Stimulated activated memory B cell treated with anti-CD40 and anti-IgM and Interleukin-4, amounts not matched to agents 10 μg/mL and 1 μg/mL and 100 μg/mL, for 72 hours (primary cell): ENCODE results near the gene DBP.
"Not testable (repeated sequence)": the region's sequence is repeated elsewhere in the genome, so short reads cannot be mapped to it uniquely, and the experiment has no call there.

Experiments used
- ATAC-seq: fragments of 150-1000 bp; cut with Tn5 transposase; 2 replicates; pipeline ENCODE4 v1.10.0; 2021
- H3K27ac Mint-ChIP-seq: one replicate; pipeline ENCODE4 v1.8.0; 2022; ENCODE audit warnings: mild to moderate bottlenecking, mixed read lengths
- H3K27me3 Mint-ChIP-seq: one replicate; pipeline ENCODE4 v1.8.0; 2022; ENCODE audit warnings: mixed read lengths
- H3K36me3 Mint-ChIP-seq: one replicate; pipeline ENCODE4 v1.8.0; 2022; ENCODE audit warnings: mixed read lengths
- H3K4me1 Mint-ChIP-seq: one replicate; pipeline ENCODE4 v1.8.0; 2022; ENCODE audit warnings: mixed read lengths
- H3K4me3 Mint-ChIP-seq: one replicate; pipeline ENCODE4 v1.8.0; 2022; ENCODE audit warnings: mild to moderate bottlenecking, moderate library complexity, mixed read lengths
- H3K9me3 Mint-ChIP-seq: one replicate; pipeline ENCODE4 v1.8.0; 2022; ENCODE audit warnings: mixed read lengths

The DBP gene, protein sequence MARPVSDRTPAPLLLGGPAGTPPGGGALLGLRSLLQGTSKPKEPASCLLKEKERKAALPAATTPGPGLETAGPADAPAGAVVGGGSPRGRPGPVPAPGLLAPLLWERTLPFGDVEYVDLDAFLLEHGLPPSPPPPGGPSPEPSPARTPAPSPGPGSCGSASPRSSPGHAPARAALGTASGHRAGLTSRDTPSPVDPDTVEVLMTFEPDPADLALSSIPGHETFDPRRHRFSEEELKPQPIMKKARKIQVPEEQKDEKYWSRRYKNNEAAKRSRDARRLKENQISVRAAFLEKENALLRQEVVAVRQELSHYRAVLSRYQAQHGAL

DNA sequence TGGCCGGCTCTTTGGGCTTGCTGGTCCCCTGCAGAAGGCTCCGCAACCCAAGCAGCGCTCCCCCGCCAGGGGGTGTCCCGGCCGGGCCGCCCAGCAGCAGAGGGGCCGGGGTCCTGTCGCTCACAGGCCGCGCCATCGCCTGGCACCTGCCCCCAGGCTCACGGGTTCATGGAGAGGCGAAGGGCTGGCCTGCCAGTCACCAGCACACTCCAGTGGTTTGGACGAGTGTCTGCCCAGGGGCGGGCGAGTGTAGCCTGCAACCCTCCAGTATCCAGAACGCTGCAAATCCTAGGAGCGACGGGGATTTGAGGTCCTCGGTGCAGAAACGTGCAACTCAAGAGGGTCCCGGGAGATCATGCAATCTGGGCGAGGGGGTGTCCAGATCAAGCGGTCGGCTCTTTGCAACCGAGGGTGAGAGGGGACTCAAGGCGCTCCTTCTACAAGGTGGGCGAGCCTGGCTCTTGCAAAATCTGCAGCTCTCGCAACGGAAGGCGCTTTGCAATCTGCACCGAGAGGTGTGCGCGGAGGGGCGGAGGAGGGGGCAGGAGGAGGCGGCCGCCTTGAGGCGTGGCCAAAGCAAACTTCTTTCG, at the start of gene DBP:
DBP (minus strand) TSS at position 521 of the 590 bp plus-strand sequence; CDS start at position 136, 385 bp downstream.
- H3K36me3 Mint-ChIP-seq: peaks cover 7% of the 10 kb centered on the region
- no peak for ATAC-seq
- H3K9me3 Mint-ChIP-seq: peaks cover 4% of the 10 kb centered on the region
- H3K4me1 Mint-ChIP-seq: peaks cover 58% of the 10 kb centered on the region
- peak within 1 kb of the TSS; percentile 96 for H3K27ac Mint-ChIP-seq
- no peaks in the 10 kb centered on the region for H3K27me3 Mint-ChIP-seq
- peak within 1 kb of the TSS; percentile 89 for H3K4me3 Mint-ChIP-seq

DNA sequence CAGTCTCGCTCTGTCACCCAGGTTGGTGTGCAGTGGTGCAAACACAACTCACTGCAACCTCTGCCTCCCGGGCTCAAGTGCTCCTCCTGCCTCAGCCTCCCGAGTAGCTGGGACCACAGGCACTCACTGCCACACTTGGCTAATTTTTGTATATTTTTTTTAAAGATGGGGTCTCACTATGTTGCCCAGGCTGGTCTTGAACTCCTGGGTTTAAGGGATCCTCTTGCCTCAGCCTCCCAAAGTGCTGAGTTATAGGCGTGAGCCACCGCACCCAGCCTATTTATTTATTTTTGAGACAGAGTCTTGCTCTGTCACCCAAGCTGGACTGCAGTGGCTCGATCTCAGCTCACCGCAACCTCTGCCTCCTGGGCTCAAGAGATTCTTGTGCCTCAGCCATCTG, 49.5 kb upstream of the DBP start:
- not testable (repeated sequence) for H3K27ac Mint-ChIP-seq, H3K36me3 Mint-ChIP-seq, H3K4me1 Mint-ChIP-seq, H3K4me3 Mint-ChIP-seq, H3K27me3 Mint-ChIP-seq, ATAC-seq, H3K9me3 Mint-ChIP-seq

DNA sequence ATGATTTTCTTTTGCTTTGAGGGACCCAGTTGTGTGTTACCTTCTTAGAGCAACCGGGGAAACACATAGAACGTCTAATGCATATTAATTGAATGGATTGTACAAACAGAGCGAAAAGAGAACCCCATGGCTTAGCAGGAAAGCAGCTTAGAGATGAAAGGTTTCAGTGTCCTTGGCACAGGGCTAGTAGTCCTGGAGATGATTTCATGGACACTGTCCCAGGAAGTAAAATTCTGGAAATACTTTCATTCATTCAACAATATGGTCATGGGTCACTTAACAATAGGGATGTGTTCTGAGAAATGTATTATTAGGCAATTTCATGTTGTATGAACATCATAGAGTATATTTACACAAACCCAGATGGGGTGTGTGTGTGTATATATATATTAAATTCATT, 48.9 kb upstream of the DBP start:
- Mint-ChIP-seq H3K27me3 (no peaks in the 10 kb centered on the region), H3K4me3 (no peak overlapping the region), H3K36me3 (no peaks in the 10 kb centered on the region), H3K4me1 (no peaks in the 10 kb centered on the region), H3K9me3 (no peaks in the 10 kb centered on the region), H3K27ac (no peak overlapping the region)
- ATAC-seq: no peak

DNA sequence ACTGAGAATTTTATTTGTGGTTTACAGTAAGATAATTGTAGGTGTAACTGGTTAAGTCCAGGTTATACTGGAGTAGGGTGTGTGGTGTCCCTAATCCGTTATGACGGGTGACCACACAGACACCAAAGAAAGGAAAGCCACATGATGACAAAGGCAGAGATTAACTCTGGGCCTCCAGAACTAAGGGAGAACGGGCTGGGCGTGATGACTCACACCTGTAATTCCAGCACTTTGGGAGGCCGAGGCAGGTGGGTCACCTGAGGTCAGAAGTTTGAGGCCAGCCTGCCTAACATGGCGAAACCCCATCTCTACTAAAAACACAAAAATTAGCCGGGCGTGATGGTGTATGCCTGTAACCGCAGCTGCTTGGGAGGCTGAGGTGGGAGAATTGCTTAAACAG, 48.4 kb upstream of the DBP start:
- H3K9me3 Mint-ChIP-seq: no peaks in the 10 kb centered on the region
- no peaks in the 10 kb centered on the region for H3K36me3 Mint-ChIP-seq
- H3K27ac Mint-ChIP-seq: no peak overlapping the region
- H3K4me1 Mint-ChIP-seq: no peaks in the 10 kb centered on the region
- ATAC-seq: no peak
- H3K27me3 Mint-ChIP-seq: no peaks in the 10 kb centered on the region
- H3K4me3 Mint-ChIP-seq: no peak overlapping the region

DNA sequence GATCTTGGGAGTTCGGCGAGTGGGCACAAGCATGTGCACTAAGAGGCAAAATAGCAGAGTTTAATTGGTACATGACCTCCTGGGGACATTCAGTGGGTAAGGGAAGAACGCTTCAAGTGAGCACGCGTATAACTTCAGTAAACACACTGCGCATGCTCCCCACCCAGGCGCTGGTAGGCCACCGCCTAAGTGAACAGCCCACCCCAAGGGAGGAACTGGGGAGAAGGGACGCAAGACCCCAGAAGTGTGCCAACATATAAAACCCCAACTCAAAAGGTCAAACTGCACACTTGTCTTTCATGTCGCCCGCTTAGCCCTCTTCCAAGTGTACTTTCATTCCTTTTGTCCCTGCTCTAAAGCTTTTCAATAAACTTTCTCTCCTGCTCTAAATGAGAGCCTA, 46.2 kb upstream of the DBP start:
- Mint-ChIP-seq H3K4me3 (no peak overlapping the region), H3K4me1 (no peaks in the 10 kb centered on the region), H3K27me3 (no peaks in the 10 kb centered on the region), H3K36me3 (no peaks in the 10 kb centered on the region), H3K9me3 (no peaks in the 10 kb centered on the region), H3K27ac (no peak overlapping the region)
- ATAC-seq: no peak

DNA sequence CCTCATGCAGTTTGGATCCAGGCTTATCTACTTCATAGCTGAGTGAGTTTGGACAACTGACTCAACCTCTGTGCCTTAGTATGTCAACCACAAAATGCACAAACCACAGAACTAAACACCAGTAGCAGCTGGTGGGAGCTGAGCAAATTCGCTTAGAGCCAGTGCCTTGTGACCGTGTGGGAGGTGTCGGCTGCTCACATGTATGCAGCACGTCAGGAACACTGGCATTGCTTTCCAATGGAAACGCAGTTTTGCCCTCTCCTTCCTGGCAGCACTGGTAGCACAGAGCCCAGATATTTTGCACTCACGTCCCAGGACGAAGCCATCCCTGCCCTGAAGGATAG, 43.9 kb upstream of the DBP start:
- Mint-ChIP-seq H3K27me3 (no peaks in the 10 kb centered on the region), H3K36me3 (no peaks in the 10 kb centered on the region), H3K4me1 (no peaks in the 10 kb centered on the region), H3K4me3 (no peak overlapping the region), H3K9me3 (no peaks in the 10 kb centered on the region), H3K27ac (no peak overlapping the region)
- ATAC-seq: peak; percentile 39

DNA sequence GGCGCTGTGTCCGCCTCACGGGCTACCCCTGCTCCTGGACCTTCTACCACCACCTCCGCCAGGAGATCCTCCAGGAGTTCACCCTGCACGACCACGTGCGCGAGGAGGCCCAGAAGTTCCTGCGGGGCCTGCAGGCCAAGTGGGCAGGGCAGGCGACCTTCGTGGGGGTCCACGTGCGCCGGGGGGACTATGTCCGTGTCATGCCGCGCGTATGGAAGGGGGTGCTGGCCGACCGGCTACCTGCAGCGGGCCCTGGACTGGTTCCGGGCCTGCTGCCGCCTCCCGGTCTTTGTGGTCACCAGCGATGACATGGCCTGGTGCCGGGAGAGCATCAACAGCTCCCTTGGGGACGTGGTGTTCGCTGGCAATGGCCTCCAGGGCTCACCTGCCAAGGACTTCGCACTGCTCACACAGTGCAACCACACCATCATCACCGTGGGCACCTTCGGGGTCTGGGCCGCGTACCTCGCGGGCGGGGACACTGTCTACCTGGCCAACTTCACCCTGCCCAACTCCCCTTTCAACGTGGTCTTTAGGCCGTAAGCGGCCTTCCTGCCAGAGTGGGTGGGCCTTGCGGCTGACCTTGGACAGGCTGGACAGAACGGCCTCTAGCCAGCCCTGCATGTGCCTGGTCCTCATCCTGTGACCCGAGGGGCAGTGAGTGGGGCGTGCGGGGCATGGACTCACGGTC, 43.4 kb upstream of the DBP start:
- H3K4me1 Mint-ChIP-seq: peaks cover 2% of the 10 kb centered on the region
- no peak for ATAC-seq
- peaks cover 4% of the 10 kb centered on the region for H3K27me3 Mint-ChIP-seq

DNA sequence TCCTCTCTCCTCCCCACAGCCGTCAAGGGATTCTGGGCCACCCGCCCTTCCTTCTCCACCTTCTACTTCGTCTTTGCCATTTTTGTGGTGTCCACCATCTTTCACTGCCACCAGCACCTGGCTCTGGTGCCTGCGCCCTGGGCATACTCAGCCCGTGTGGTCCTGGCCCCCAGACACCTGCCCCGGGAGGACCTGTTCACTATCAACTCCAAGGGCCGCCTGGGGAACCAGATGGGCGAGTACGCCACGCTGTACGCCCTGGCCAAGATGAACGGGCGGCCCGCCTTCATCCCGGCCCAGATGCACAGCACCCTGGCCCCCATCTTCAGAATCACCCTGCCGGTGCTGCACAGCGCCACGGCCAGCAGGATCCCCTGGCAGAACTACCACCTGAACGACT, 42.8 kb upstream of the DBP start:
- not testable (repeated sequence) for H3K36me3 Mint-ChIP-seq, H3K27ac Mint-ChIP-seq, H3K4me1 Mint-ChIP-seq, H3K4me3 Mint-ChIP-seq, H3K27me3 Mint-ChIP-seq, H3K9me3 Mint-ChIP-seq, ATAC-seq

More for the DNA sequence above, 43.4 kb upstream of the DBP start:
- H3K36me3 Mint-ChIP-seq: no peaks in the 10 kb centered on the region
- no peak overlapping the region for H3K27ac Mint-ChIP-seq
- no peaks in the 10 kb centered on the region for H3K9me3 Mint-ChIP-seq
- H3K4me3 Mint-ChIP-seq: no peak overlapping the region

DNA sequence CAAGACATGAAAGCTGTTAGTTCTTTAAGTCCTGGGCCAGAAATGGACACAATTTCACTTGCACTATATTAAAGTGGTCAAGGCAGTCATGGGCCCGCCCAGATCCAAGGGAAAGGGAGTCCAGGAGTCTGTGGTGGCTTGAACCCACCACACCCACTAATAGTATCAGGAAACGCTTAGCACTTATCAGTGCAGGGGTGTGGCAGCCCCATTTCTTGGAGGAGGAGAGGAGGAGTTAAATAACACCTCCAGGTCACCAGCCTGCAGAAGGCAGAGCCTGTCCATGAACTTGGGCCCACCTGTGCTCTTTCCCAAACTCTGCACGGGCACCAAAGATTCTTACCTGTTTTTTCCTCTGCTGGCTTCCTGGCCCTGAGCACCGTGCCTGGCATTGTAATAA, 41.0 kb upstream of the DBP start:
- Mint-ChIP-seq H3K4me3 (no peak overlapping the region), H3K27me3 (peaks cover 22% of the 10 kb centered on the region), H3K36me3 (no peaks in the 10 kb centered on the region), H3K27ac (no peak overlapping the region), H3K9me3 (no peaks in the 10 kb centered on the region), H3K4me1 (peaks cover 10% of the 10 kb centered on the region)
- no peak for ATAC-seq

DNA sequence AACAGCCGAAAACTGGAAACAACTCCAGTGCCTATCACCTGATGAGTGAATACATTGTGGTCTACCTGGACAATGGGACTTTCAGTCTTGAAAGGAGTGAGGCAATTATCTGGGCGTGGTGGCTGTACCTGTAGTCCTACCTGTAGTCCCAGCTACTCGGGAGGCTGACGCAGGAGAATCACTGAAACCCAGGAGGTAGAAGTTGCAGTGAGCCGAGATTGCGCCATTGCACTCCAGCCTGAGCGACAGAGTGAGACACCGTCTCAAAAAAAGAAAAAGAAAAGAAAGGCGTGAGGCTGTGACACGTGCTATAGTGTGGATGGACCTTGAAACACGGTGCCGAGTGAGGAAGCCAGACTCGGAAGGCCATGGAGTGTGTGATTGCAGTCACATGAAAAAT, 39.7 kb upstream of the DBP start:
- Mint-ChIP-seq H3K27ac (no peak overlapping the region), H3K9me3 (no peaks in the 10 kb centered on the region), H3K36me3 (no peaks in the 10 kb centered on the region), H3K27me3 (peaks cover 22% of the 10 kb centered on the region), H3K4me3 (no peak overlapping the region), H3K4me1 (peaks cover 10% of the 10 kb centered on the region)
- no peak for ATAC-seq

DNA sequence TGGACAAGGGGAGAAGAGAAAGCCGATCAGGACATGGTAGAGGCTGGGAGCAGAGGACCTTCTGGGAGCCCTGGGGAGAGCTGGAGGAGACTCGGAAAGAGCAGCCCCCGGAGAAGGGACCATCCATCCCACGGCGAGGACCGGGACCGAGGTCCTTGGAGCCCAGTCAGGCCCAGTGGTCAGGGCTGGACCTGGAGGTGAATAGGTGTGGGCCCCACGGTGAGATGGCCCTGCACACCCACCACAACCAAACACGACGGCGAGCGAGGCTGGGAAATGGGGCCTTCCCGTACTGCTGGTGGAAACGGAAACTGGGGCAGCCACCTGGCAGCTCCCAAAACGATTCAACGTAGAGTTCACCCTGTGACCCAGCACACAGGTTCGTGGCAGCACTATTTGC, 39.3 kb upstream of the DBP start:
- H3K4me1 Mint-ChIP-seq: peaks cover 10% of the 10 kb centered on the region
- no peak for ATAC-seq
- peaks cover 22% of the 10 kb centered on the region for H3K27me3 Mint-ChIP-seq
- no peak overlapping the region for H3K27ac Mint-ChIP-seq
- H3K4me3 Mint-ChIP-seq: no peak overlapping the region
- H3K9me3 Mint-ChIP-seq: no peaks in the 10 kb centered on the region
- no peaks in the 10 kb centered on the region for H3K36me3 Mint-ChIP-seq

DNA sequence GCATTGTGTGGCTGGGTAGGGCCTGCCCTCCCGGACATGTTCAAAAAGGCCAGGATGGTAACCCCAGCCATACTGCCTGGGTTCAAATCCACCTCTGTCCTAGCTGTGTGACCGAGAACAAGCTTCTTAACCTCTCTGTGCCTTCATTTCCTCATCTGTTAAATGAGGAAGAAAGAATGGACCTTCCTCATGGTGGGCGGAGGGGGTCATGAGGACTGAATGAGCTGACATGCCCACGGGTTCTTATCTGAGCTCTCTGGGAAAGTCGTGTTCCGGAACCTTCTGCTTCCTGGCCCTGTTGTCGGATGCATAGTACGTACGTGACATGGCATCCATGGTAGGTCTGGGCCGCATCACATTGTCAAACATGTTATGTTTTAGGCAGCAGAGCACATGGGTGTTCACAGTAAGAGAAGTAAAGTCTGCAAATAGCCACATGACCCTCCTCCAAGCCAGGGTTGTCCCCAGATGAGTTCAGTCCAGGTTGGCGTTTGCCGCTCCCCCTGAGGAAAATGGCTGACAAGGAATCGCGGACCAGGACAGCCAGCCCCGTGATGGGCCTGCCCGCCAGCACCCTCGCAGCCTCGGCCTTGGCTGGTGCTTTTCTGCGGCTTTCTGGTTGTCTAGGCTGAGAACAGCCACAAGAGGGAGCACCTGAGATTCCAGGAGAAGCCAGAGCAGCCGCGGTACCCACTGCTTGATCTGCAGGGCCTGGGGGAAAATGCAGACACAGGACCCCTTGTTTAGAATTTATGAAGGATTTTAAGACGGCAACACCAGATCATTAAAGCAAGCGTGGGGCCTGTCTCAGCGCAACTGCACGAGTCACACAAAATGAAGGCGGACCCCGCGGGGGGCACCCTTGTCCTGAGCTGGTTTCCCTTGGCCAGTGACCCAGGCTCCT, 38.0 kb upstream of the DBP start:
- peaks cover 10% of the 10 kb centered on the region for H3K4me1 Mint-ChIP-seq
- H3K36me3 Mint-ChIP-seq: no peaks in the 10 kb centered on the region
- ATAC-seq: peak; percentile 76
- peak overlapping the region; percentile 23 for H3K4me3 Mint-ChIP-seq
- H3K27me3 Mint-ChIP-seq: peaks cover 22% of the 10 kb centered on the region
- no peaks in the 10 kb centered on the region for H3K9me3 Mint-ChIP-seq
- H3K27ac Mint-ChIP-seq: peak overlapping the region; percentile 17

DNA sequence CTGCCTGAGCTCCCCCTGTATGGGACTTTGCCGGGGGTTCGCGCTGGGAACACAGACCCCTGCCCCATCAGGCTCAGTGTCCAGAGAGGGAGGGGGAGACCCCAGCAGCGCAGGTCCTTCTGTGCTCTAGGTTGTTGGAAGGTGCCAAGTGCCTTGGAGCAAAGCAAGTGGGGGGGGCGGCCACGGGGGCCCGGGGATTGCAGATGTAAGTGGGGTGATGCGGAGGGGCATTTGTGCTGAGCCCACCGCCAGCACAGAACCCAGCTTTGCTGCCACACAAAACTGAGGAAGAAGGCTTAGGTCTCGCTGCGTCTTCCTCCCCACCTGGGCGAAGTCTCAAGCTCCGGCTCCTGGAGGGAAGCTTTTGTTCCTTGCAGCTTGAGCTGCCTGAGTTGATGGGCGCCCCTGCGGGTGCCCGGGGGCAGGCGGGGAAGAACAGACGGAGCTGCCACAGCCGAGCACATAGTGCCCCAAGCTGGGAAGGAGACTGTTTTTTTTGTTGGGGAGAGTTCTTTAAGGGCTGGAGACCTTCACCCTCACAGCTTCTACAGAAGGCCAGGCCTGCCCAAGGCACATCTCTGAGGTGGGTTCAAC, 37.1 kb upstream of the DBP start:
- peaks cover 22% of the 10 kb centered on the region for H3K27me3 Mint-ChIP-seq
- peaks cover 10% of the 10 kb centered on the region for H3K4me1 Mint-ChIP-seq
- peaks cover 7% of the 10 kb centered on the region for H3K9me3 Mint-ChIP-seq
- no peak overlapping the region for H3K27ac Mint-ChIP-seq
- H3K4me3 Mint-ChIP-seq: no peak overlapping the region
- no peaks in the 10 kb centered on the region for H3K36me3 Mint-ChIP-seq
- ATAC-seq: no peak

DNA sequence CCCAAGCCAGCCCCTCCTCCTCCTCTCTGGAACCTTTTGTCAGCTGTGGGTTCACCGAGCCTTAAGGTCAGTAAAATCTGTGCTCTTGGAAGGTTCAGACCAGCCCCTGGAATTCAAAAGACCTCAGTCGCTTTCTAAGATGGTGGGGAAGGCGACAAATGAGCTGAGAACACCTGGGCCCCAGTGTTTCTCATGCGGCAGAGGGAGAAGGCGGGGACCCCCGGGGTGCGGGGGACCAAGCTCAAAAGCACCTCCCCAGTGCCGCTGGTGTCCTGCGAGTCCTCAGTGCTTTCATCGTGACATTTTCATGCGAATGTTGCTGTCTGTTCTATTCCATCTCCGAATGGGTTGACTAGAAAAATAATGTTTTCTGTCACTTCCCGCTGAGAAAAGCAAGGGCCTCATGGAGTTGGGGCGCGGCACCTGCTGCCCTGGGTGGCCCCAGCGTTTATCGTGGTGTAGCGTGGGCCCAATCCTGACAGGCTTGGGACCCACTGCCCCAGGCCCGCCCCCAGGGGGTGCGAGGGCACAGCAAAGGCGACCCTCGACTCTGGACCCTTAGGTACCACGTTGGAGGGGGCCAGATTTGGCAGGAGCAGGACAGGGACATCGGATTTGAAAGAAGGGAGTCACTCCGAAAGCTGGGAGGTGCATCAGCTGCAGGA, 36.4 kb upstream of the DBP start:
- Mint-ChIP-seq H3K27ac (peak overlapping the region; percentile 46), H3K36me3 (no peaks in the 10 kb centered on the region), H3K27me3 (peaks cover 22% of the 10 kb centered on the region), H3K4me1 (peaks cover 10% of the 10 kb centered on the region), H3K4me3 (no peak overlapping the region), H3K9me3 (peaks cover 12% of the 10 kb centered on the region)
- ATAC-seq: no peak
